Measurements from ENCODE around the gene GJB5.

- TF ChIP-seq CTCF (IDR thresholded peaks at IDR 0.05) (no peak), REST (IDR thresholded peaks at IDR 0.05; ENCODE audit: insufficient read depth in 1 of 2, low read depth in 2 of 2, low read length in 1 of 2) (no peak), POLR2AphosphoS5 (IDR thresholded peaks at IDR 0.05; ENCODE audit: low read depth, low read length) (no peak), TCF7L2 (IDR thresholded peaks at IDR 0.05; ENCODE audit: low read depth, low read length) (no peak), SIN3A (IDR thresholded peaks at IDR 0.05; ENCODE audit: borderline replicate concordance, insufficient read depth, low read depth, low read length) (no peak)
These were observed 44.0 kb upstream of the GJB5 start for GRCh38 chr1:34710812-34711211.
